HT-29 (cell line): ENCODE measurements around the gene ALDH4A1. TPM values are rescaled to one million over a fixed set of nuclear protein-coding genes. Genes with fewer than 3 reads are reported as not detected.
"Not testable (repeated sequence)": the region's sequence is repeated elsewhere in the genome, so short reads cannot be mapped to it uniquely, and the experiment has no call there.

ENCODE experiments used
- DNase-seq: peaks from one replicate; pipeline ENCODE4 v3.0.0-alpha.2; 2015; ENCODE audit warnings: low spot score
- small RNA-seq: library from RNA; depleted of rRNA; stranded (forward); fragments of <200 nt; gene quantifications from one replicate; pipeline ENCODE3, GENCODE V24; 2014
- total RNA-seq: library from RNA; depleted of rRNA; stranded (reverse); fragments of >200 nt; shearing (Covaris generic); gene quantifications from 2 replicates; pipeline ENCODE4 v1.2.3, GENCODE V29; 2014; rRNA removed

The ALDH4A1 gene
- total RNA-seq, 1 experiment from 2014 or later = 60.7 TPM

GRCh38 chr1:18858070-18858688, 44.2 kb downstream of the ALDH4A1 start:
- DNase-seq = no peak

GRCh38 chr1:18856435-18856834, 45.9 kb downstream of the ALDH4A1 start:
- DNase-seq = no peak

GRCh38 chr1:18855573-18855972, 46.8 kb downstream of the ALDH4A1 start:
- DNase-seq = no peak

- no peak for DNase-seq
Observed at GRCh38 chr1:18854331-18855025, 47.9 kb downstream of the ALDH4A1 start.

DNA sequence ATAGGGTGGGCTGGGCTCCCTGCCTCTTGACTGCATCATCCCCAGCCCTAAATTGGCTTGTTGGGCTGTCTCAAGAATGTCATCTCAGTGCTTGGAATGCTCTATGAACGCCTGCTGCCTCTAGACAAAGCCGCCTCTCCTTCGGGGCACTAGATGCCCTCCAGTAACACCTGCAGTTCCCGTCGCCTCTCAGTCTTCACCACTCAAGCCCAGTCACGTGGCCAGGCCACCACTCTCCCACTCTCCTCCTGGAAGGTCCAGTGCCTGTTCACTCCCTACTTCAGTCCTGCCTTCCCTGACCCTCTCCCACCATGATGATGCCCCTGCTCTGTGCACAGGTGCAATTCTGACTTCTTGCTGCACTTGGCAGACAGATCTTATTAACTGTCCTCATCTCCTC, 49.9 kb downstream of the ALDH4A1 start:
- DNase-seq = no peak

DNA sequence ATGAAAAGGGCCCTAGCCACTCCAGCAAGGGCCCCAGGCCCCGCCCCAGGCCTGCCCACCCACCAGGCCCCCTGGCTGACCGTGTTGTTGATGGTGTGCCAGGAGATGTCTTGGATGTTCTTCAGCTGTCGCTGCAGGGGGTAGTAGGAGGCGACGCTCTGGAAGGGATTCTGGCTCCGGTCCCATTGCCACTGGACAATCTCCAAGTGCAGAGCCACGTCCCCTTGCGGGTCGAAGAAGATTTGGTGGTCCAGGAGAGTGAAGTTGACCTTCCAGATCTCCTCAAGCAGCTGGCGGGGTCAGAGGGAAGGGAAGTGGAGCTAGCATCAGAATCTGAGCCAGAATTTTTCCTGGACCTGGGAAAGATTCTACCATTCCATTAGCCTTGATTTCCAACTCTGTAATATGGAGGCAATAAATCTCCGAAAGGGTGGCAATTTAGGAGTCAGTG, 53.1 kb downstream of the ALDH4A1 start:
- DNase-seq = no peak

- not testable (repeated sequence) for DNase-seq
Observed at GRCh38 chr1:18847723-18848122, 54.6 kb downstream of the ALDH4A1 start.

GRCh38 chr1:18840145-18840544, 62.2 kb downstream of the ALDH4A1 start:
- DNase-seq = no peak

GRCh38 chr1:18836654-18837053, 65.7 kb downstream of the ALDH4A1 start:
- DNase-seq = no peak

DNA sequence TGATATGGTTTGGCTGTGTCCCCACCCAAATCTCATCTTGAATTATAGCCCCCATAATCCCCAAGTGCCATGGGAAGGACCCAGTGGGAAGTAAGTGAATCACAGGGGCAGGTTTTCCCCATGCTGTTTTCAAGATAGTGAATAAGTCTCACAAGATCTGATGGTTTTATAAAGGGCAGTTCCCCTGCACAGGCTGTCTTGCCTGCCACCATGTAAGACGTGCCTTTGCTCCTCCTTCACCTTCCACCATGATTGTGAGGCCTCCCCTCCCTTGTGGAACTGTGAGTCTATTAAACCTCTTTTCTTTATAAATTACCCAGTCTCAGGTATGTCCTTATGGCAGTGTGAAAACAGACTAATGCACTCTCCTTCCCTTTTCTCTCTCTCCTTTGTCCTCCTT, 70.0 kb downstream of the ALDH4A1 start:
- DNase-seq = not testable (repeated sequence)

- DNase-seq = no peak
Observed at GRCh38 chr1:18831656-18832055, 70.7 kb downstream of the ALDH4A1 start.

DNA sequence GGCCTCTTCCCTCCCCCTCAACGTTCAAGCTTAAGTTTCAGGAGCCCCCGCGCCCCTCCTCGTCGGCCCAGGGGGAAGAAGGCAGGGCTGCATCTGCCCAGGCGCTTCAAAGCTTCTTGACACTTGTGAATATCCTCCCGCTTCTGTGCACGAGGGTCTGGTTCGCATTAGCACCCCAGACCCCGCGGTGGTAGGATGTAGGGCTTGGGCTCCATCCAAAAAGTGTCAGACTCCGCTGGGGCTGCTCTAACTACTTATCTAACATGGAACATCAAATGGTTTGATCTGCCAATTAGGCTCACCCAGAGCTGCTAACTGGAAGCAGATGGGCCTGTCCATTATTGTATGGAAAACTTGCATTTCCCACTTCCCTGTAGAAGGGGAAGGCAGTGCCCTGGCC, 71.8 kb downstream of the ALDH4A1 start:
- DNase-seq = no peak

- DNase-seq = no peak
Observed at GRCh38 chr1:18829671-18830070, 72.7 kb downstream of the ALDH4A1 start.

GRCh38 chr1:18828224-18828623, 74.1 kb downstream of the ALDH4A1 start:
- DNase-seq = no peak

GRCh38 chr1:18823438-18823837, 78.9 kb downstream of the ALDH4A1 start:
- no peak for DNase-seq

Small RNA genes lying within 50 kb of the gene (small RNA-seq; reads per million reads assigned to genes)
- gene MIR1290 = not detected
- not detected for gene MIR4695

Other genes starting within 250 kb of the ALDH4A1 start
- not detected in 2 replicates for gene TAS1R2, start 42.9 kb downstream of the ALDH4A1 start, total RNA-seq
- 93.6 and 101 TPM in 2 replicates for gene IFFO2, start 54.1 kb upstream of the ALDH4A1 start, total RNA-seq